K562 (cell line): ENCODE results near the gene ARL14EP. TPM values are rescaled to one million over a fixed set of nuclear protein-coding genes. Genes with fewer than 3 reads are reported as not detected.
A peak's percentile ranks its signal among the peaks of the same experiment; 100 is the strongest.

Experiments used
- ADNP ChIP-seq: fragments of 200-800 bp; sonication (Bioruptor generic); IDR thresholded peaks from 2 replicates; pipeline ENCODE4 v1.6.1; 2016; ENCODE audit warnings: missing genetic modification characterization, missing compliant biosample characterization
- CREM ChIP-seq: IDR thresholded peaks from 2 replicates; pipeline ENCODE4 v1.6.1; 2014; ENCODE audit warnings: antibody characterized with exemption, low read depth
- DIDO1 ChIP-seq: fragments of 450-650 bp; IDR thresholded peaks from 2 replicates; pipeline ENCODE4 v1.6.1; 2016; ENCODE audit warnings: low read depth, missing biosample characterization, missing genetic modification characterization
- EGR1 ChIP-seq: fragments of 450-650 bp; conservative IDR thresholded peaks from 2 replicates; pipeline ENCODE4 v1.6.1; 2017; ENCODE audit warnings: mild to moderate bottlenecking
- EHMT2 ChIP-seq: fragments of 450-650 bp; IDR thresholded peaks from 2 replicates; pipeline ENCODE4 v1.6.1; 2018; ENCODE audit warnings: antibody characterized with exemption
- EP400 ChIP-seq: fragments of 450-650 bp; IDR thresholded peaks from 2 replicates; pipeline ENCODE4 v1.6.1; 2017; ENCODE audit warnings: antibody characterized with exemption, mild to moderate bottlenecking, moderate library complexity
- FOS ChIP-seq: IDR thresholded peaks from 3 replicates; pipeline ENCODE4 v1.6.1; 2011; ENCODE audit not compliant: insufficient read length; ENCODE audit errors: extremely low read depth
- MCM5 ChIP-seq: fragments of 450-650 bp; IDR thresholded peaks from 2 replicates; pipeline ENCODE4 v1.6.1; 2016; ENCODE audit warnings: low read depth
- MIER1 ChIP-seq: fragments of 450-650 bp; IDR thresholded peaks from 2 replicates; pipeline ENCODE4 v1.6.1; 2016; ENCODE audit warnings: antibody characterized with exemption, mild to moderate bottlenecking, low read depth
- NFYB ChIP-seq: IDR thresholded peaks from 2 replicates; pipeline ENCODE4 v1.6.1; 2011; ENCODE audit warnings: mild to moderate bottlenecking, moderate library complexity; ENCODE audit not compliant: insufficient read length; ENCODE audit errors: extremely low read depth
- PCBP2 ChIP-seq: fragments of 200-400 bp; formaldehyde crosslinking; IDR thresholded peaks from 2 replicates; pipeline ENCODE4 v1.6.1; 2018; ENCODE audit warnings: low read length, low read depth, mild to moderate bottlenecking, moderate library complexity; ENCODE audit not compliant: poor library complexity, severe bottlenecking
- PHB ChIP-seq: fragments of 250-450 bp; sonication (Bioruptor Pico); IDR thresholded peaks from 2 replicates; pipeline ENCODE4 v1.5.0; 2021
- PHTF2 ChIP-seq: fragments of 250-450 bp; sonication (Bioruptor Pico); IDR thresholded peaks from 2 replicates; pipeline ENCODE4 v1.5.0; 2021; ENCODE audit warnings: mild to moderate bottlenecking
- SMARCB1 ChIP-seq: IDR thresholded peaks from 2 replicates; pipeline ENCODE4 v1.6.1; 2011; ENCODE audit warnings: improper control_type of control experiment, low read depth; ENCODE audit not compliant: insufficient read length
- SREBF1 ChIP-seq: fragments of 150-350 bp; IDR thresholded peaks from 2 replicates; pipeline ENCODE4 v1.6.1; 2014; ENCODE audit warnings: antibody characterized with exemption, low read depth, low read length, borderline replicate concordance
- SRSF9 ChIP-seq: fragments of 200-400 bp; formaldehyde crosslinking; IDR thresholded peaks from 2 replicates; pipeline ENCODE4 v1.6.1; 2017; ENCODE audit warnings: low read depth, low read length, borderline replicate concordance
- TBP ChIP-seq: optimal IDR thresholded peaks from 2 replicates; pipeline ENCODE3; 2011; ENCODE audit warnings: low read depth, low read length, improper control_type of control experiment
- TRIM24 ChIP-seq, 2 experiments: fragments of 450-650 bp; IDR thresholded peaks; 2 replicates each; pipeline ENCODE4 v1.6.1; 2016
- TSC22D4 ChIP-seq: fragments of 450-650 bp; IDR thresholded peaks from 2 replicates; pipeline ENCODE4 v1.6.1; 2016; ENCODE audit warnings: missing genetic modification characterization, missing biosample characterization, control low read depth
- ZNF121 ChIP-seq: sonication (generic); formaldehyde crosslinking; conservative IDR thresholded peaks from 2 replicates; pipeline ENCODE4 v1.8.0; 2022; ENCODE audit warnings: missing genetic modification reagents
- ZNF175 ChIP-seq: fragments of 200-800 bp; sonication (Bioruptor generic); IDR thresholded peaks from 2 replicates; pipeline ENCODE4 v1.6.1; 2016; ENCODE audit warnings: low read depth, mild to moderate bottlenecking, missing genetic modification characterization, missing compliant biosample characterization
- ZNF212 ChIP-seq: fragments of 450-650 bp; formaldehyde crosslinking; IDR thresholded peaks from 2 replicates; pipeline ENCODE4 v1.4.0; 2020; ENCODE audit warnings: mild to moderate bottlenecking
- polyA plus RNA-seq, 8 experiments: library from polyadenylated mRNA; depleted of rRNA in 4 of 8; stranded (reverse) in 5 of 8; unstranded in 3 of 8; fragments of >200 nt; fragmentation: Nextera tagmentation in 2 of 8; fragmentation: Illumina TruSeq in 1 of 8; extraction: Ambion mirVana in 2 of 8; extraction: Trizol in 1 of 8; gene quantifications; 2 replicates each; pipeline versions ENCODE4 v1.2.1 to v1.2.3, GENCODE V29; 2011 to 2014; ENCODE audit warnings: inconsistent platforms in 1 of 8, missing spikeins in 1 of 8
- total RNA-seq, 7 experiments: library from RNA; depleted of rRNA in 6 of 7; stranded (reverse); fragments of >200 nt in 6 of 7; fragmentation: Illumina TruSeq in 2 of 7; extraction: Trizol in 2 of 7; gene quantifications; 2 replicates each; pipeline versions ENCODE4 v1.2.1 to v1.2.3, GENCODE V29; 2011 to 2021; ENCODE audit warnings: low replicate concordance in 1 of 7
- TF ChIP-seq, protein P1 (sequence below), 3 experiments: fragments of 200-800 bp in 1 of 3; fragments of 250-450 bp in 1 of 3; fragments of 450-650 bp in 1 of 3; sonication (Bioruptor Pico) in 1 of 3; sonication (Bioruptor generic) in 1 of 3; formaldehyde crosslinking in 1 of 3; IDR thresholded peaks; 2 replicates each; pipeline versions ENCODE4 v1.6.1 to v1.8.0; 2016 to 2022; ENCODE audit warnings: mild to moderate bottlenecking in 2 of 3, missing genetic modification characterization in 2 of 3, missing compliant biosample characterization in 1 of 3, moderate library complexity in 1 of 3
- TF ChIP-seq, protein P2 (sequence below): sonication (generic); formaldehyde crosslinking; IDR thresholded peaks from 2 replicates; pipeline ENCODE4 v1.8.1; 2023; ENCODE audit warnings: mild to moderate bottlenecking, missing genetic modification reagents

The ARL14EP gene
- total and polyA plus RNA-seq, 9 of the 15 experiments (the other 6 are each of a cell fraction or from before 2014, with no cell fraction given) = 11.4 to 42.7 (median 25.9) TPM

DNA sequence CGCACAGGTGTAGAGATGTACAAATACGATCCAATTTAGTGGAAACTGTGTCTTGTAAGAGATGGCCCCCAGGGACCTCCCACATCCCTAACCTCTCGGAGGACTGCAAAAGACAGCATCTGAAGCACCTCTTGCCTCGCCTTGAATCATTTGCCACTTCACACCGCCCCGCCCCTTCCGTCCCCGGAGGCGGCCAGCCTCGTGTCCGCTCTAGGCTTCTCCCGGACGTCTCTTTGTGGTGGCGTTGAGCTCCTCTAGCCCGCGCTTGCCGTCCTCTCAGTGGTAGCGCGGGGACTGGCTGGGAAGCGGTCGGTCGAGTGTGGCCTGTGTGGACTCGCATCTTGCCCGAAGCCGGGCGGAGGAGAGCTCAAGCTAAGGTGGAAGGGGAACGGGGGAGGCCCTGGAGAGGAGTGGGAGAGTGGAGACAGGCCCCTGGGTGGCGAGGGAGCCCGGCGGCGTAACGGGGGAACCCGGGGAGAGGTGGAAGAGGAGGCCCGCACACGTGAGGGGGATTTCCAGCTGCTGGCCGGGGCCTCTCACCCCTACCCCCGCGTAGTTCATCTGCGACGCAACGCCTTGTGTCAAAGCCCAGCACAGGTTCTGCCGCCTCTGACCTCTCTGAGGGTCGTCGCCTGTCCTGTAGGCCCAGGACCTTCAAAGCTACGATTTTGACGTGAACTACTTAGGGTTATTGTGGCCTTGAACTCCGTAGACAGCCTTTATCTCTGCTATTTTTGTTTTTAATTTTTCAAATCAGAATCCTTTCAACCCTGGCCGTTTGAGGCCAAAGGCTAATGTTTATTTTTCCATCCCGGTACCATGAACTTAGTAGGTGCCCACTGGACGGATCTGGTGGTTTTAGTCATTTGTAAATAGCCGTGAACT lies at the start of gene ARL14EP (continued):
- no peak for TF ChIP-seq MIER1
- TF ChIP-seq, protein P1, sequence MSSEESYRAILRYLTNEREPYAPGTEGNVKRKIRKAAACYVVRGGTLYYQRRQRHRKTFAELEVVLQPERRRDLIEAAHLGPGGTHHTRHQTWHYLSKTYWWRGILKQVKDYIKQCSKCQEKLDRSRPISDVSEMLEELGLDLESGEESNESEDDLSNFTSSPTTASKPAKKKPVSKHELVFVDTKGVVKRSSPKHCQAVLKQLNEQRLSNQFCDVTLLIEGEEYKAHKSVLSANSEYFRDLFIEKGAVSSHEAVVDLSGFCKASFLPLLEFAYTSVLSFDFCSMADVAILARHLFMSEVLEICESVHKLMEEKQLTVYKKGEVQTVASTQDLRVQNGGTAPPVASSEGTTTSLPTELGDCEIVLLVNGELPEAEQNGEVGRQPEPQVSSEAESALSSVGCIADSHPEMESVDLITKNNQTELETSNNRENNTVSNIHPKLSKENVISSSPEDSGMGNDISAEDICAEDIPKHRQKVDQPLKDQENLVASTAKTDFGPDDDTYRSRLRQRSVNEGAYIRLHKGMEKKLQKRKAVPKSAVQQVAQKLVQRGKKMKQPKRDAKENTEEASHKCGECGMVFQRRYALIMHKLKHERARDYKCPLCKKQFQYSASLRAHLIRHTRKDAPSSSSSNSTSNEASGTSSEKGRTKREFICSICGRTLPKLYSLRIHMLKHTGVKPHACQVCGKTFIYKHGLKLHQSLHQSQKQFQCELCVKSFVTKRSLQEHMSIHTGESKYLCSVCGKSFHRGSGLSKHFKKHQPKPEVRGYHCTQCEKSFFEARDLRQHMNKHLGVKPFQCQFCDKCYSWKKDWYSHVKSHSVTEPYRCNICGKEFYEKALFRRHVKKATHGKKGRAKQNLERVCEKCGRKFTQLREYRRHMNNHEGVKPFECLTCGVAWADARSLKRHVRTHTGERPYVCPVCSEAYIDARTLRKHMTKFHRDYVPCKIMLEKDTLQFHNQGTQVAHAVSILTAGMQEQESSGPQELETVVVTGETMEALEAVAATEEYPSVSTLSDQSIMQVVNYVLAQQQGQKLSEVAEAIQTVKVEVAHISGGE (CRISPR knock-in tag; IDR thresholded peaks at IDR 0.05) = peak in 1 of 3 experiments; percentile 31; a peak in 1 of 6 replicates
- peak in 1 of 2 experiments; percentile 51; a peak in 2 of 4 replicates for TF ChIP-seq TRIM24 (IDR thresholded peaks at IDR 0.05)
- no peak for TF ChIP-seq SRSF9
- peak; percentile 54; the same call in 1 of the 2 replicates for TF ChIP-seq DIDO1 (tag)
- no peak for TF ChIP-seq ZNF175 (CRISPR knock-in tag)
- no peak for TF ChIP-seq ZNF212 (CRISPR knock-in tag)
- no peak for TF ChIP-seq PCBP2
- TF ChIP-seq CREM = peak; percentile 87
- peak; percentile 91 for TF ChIP-seq TBP
- no peak for TF ChIP-seq PHB (CRISPR knock-in tag)
- TF ChIP-seq ZNF121 (CRISPR knock-in tag) = no peak
- peak; percentile 89 for TF ChIP-seq EHMT2
- TF ChIP-seq NFYB = no peak
- TF ChIP-seq FOS = no peak
- TF ChIP-seq PHTF2 (CRISPR knock-in tag) = no peak
- no peak for TF ChIP-seq SMARCB1
- TF ChIP-seq, protein P2, sequence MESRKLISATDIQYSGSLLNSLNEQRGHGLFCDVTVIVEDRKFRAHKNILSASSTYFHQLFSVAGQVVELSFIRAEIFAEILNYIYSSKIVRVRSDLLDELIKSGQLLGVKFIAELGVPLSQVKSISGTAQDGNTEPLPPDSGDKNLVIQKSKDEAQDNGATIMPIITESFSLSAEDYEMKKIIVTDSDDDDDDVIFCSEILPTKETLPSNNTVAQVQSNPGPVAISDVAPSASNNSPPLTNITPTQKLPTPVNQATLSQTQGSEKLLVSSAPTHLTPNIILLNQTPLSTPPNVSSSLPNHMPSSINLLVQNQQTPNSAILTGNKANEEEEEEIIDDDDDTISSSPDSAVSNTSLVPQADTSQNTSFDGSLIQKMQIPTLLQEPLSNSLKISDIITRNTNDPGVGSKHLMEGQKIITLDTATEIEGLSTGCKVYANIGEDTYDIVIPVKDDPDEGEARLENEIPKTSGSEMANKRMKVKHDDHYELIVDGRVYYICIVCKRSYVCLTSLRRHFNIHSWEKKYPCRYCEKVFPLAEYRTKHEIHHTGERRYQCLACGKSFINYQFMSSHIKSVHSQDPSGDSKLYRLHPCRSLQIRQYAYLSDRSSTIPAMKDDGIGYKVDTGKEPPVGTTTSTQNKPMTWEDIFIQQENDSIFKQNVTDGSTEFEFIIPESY (CRISPR knock-in tag) = 0 out of 2 replicates have a peak, but pooled peaks have one; percentile 43
- TF ChIP-seq ADNP = no peak
- TF ChIP-seq EGR1 = peak; percentile 55
- peak; percentile 95 for TF ChIP-seq EP400
- no peak for TF ChIP-seq TSC22D4
- TF ChIP-seq MCM5 = no peak
- TF ChIP-seq SREBF1 = no peak
